GM12878 (cell line): Measurements from ENCODE around the gene SGMS1. TPM values are rescaled to one million over a fixed set of nuclear protein-coding genes. Genes with fewer than 3 reads are reported as not detected.

Experiments
- ATAC-seq: fragments of 200-7000 bp; cut with Tn5 transposase; 3 replicates; pipeline ENCODE4 v1.9.1; 2020; ENCODE audit warnings: mild to moderate bottlenecking, moderate library complexity
- BruUV-seq: library from RNA; stranded (reverse); fragments of 400-500 nt; replicated peaks from 2 replicates; lab custom pipeline; 2021; lab: Mats Ljungman, UMichigan
- CTCF ChIA-PET: fragments of 300-600 bp; sonication (Branson Sonifier 250); formaldehyde crosslinking; extraction: SDS; loops from one replicate; lab custom pipeline; 2021; ENCODE audit warnings: inconsistent platforms; lab: Yijun Ruan, JAX
- POLR2A ChIA-PET: fragments of 350-600 bp; formaldehyde crosslinking; extraction: SDS; loops from one replicate; lab custom pipeline; 2021; ENCODE audit warnings: inconsistent platforms; lab: Charles Lee
- RAD21 ChIA-PET: fragments of 300-600 bp; sonication (Branson Sonifier 250); formaldehyde crosslinking; loops from one replicate; lab custom pipeline; 2023; ENCODE audit warnings: antibody characterized with exemption; ENCODE audit not compliant: unreplicated experiment; lab: Charles Lee
- SMC1A ChIA-PET: fragments of 300-600 bp; sonication (Branson Sonifier 250); formaldehyde crosslinking; loops from one replicate; lab custom pipeline; 2023; ENCODE audit not compliant: unreplicated experiment, uncharacterized antibody; lab: Charles Lee
- DNase-seq: peaks from one replicate; pipeline ENCODE4 v3.0.0-alpha.2; 2011; ENCODE audit warnings: low read depth, low spot score
- FAIRE-seq: peaks from 3 replicates; lab custom pipeline; 2011; peaks lifted over from hg19 to GRCh38; lab: Jason Lieb, UNC
- H2AFZ ChIP-seq: 2 replicates; pipeline ENCODE4 v1.6.0; 2011; ENCODE audit warnings: low read depth, low read length, control low read depth; ENCODE audit not compliant: control insufficient read depth
- H3K27ac ChIP-seq: 2 replicates; pipeline ENCODE4 v1.5.1; 2011; ENCODE audit warnings: control low read depth; ENCODE audit not compliant: control insufficient read depth, insufficient read depth
- H3K27me3 ChIP-seq, 2 experiments: replicated peaks in 1 of 2; 2 replicates each; pipeline versions ENCODE4 v1.6.0 to v1.6.1; 2011; ENCODE audit warnings: low read length in 1 of 2; ENCODE audit not compliant: control insufficient read depth in 2 of 2, insufficient read depth in 2 of 2
- H3K36me3 ChIP-seq, 2 experiments: 2 replicates each; pipeline ENCODE4 v1.5.1; 2011; ENCODE audit warnings: low read length in 1 of 2; ENCODE audit not compliant: control insufficient read depth in 2 of 2, insufficient read depth in 2 of 2
- H3K4me1 ChIP-seq: 2 replicates; pipeline ENCODE4 v1.6.1; 2011; ENCODE audit warnings: mild to moderate bottlenecking, low read length, moderate library complexity, mixed read lengths; ENCODE audit not compliant: control insufficient read depth, insufficient read depth
- H3K4me2 ChIP-seq: 2 replicates; pipeline ENCODE4 v1.6.0; 2011; ENCODE audit warnings: control low read depth; ENCODE audit not compliant: control insufficient read depth, insufficient read depth
- H3K4me3 ChIP-seq: fragments of 200-600 bp; sonication (generic); 2 replicates; pipeline ENCODE4 v1.5.1; 2016
- H3K79me2 ChIP-seq: 2 replicates; pipeline ENCODE4 v1.6.0; 2011; ENCODE audit warnings: low read length; ENCODE audit not compliant: control insufficient read depth, insufficient read depth
- H3K9ac ChIP-seq: 2 replicates; pipeline ENCODE4 v1.8.0; 2011; ENCODE audit warnings: low read length, control low read depth, mixed read lengths; ENCODE audit not compliant: control insufficient read depth, insufficient read depth
- H3K9me3 ChIP-seq: replicated peaks from 3 replicates; pipeline ENCODE4 v1.5.1; 2011; ENCODE audit warnings: mild to moderate bottlenecking, low read length; ENCODE audit not compliant: control insufficient read depth, insufficient read depth
- H4K20me1 ChIP-seq: 2 replicates; pipeline ENCODE4 v1.6.0; 2011; ENCODE audit not compliant: control insufficient read depth, insufficient read depth
- BHLHE40 ChIP-seq, 2 experiments: fragments of 450-650 bp in 1 of 2; IDR thresholded peaks; 2 replicates each; pipeline ENCODE4 v1.6.1; 2011 to 2017; ENCODE audit warnings: low read depth in 2 of 2, borderline replicate concordance in 1 of 2, improper control_type of control experiment in 1 of 2, low read length in 1 of 2, mild to moderate bottlenecking in 1 of 2
- CBFB ChIP-seq: IDR thresholded peaks from 2 replicates; pipeline ENCODE4 v1.6.1; 2016; ENCODE audit warnings: antibody characterized with exemption, low read depth
- CREB1 ChIP-seq: IDR thresholded peaks from 2 replicates; pipeline ENCODE4 v1.6.1; 2012; ENCODE audit warnings: low read depth, mild to moderate bottlenecking, inconsistent platforms
- KDM1A ChIP-seq: fragments of 200-600 bp; sonication (generic); IDR thresholded peaks from 2 replicates; pipeline ENCODE4 v1.6.1; 2016; ENCODE audit warnings: borderline replicate concordance
- MEF2A ChIP-seq: IDR thresholded peaks from 2 replicates; pipeline ENCODE4 v1.6.1; 2011; ENCODE audit warnings: low read depth, mild to moderate bottlenecking, low read length, moderate library complexity; ENCODE audit not compliant: insufficient read depth
- NRF1 ChIP-seq: conservative IDR thresholded peaks from 2 replicates; pipeline ENCODE4 v1.6.1; 2011; ENCODE audit warnings: mild to moderate bottlenecking, low read depth, low read length, improper control_type of control experiment
- PAX5 ChIP-seq: IDR thresholded peaks from 2 replicates; pipeline ENCODE4 v1.6.1; 2011; ENCODE audit warnings: low read depth, low read length, borderline replicate concordance
- PML ChIP-seq: IDR thresholded peaks from 2 replicates; pipeline ENCODE4 v1.6.1; 2012; ENCODE audit warnings: low read length, inconsistent platforms
- POLR2AphosphoS5 ChIP-seq: IDR thresholded peaks from 2 replicates; pipeline ENCODE4 v1.6.1; 2011; ENCODE audit warnings: mild to moderate bottlenecking, low read length, inconsistent platforms
- SMAD5 ChIP-seq: IDR thresholded peaks from 2 replicates; pipeline ENCODE4 v1.6.1; 2016; ENCODE audit warnings: antibody characterized with exemption, low read depth
- ZSCAN29 ChIP-seq: fragments of 450-650 bp; IDR thresholded peaks from 2 replicates; pipeline ENCODE4 v1.6.1; 2017; ENCODE audit warnings: mild to moderate bottlenecking, moderate library complexity
- WGBS: methylation state at CpG from one replicate; pipeline ENCODE4 v1.1.6; 2016; ENCODE audit warnings: low lambda C conversion rate; ENCODE audit not compliant: insufficient replicate concordance, insufficient coverage; ENCODE audit errors: missing lambda C conversion rate; 5-methylcytosine and 5-hydroxymethylcytosine counted together
- in situ Hi-C: fragments of 300-500 bp; cut with MboI; formaldehyde crosslinking; loops from 9 replicates; pipeline ENCODE4 v1.14.3; 2018; ENCODE audit warnings: mixed read lengths
- intact Hi-C: fragments of 100-400 bp; cut with micrococcal nuclease; formaldehyde crosslinking; loops from one replicate; pipeline ENCODE4 v1.14.2; 2022; ENCODE audit not compliant: unreplicated experiment
- polyA plus RNA-seq, 11 experiments: library from polyadenylated mRNA; depleted of rRNA in 4 of 11; unstranded in 6 of 11; stranded (reverse) in 5 of 11; fragments of >200 nt; fragmentation: Nextera tagmentation in 4 of 11; fragmentation: Illumina TruSeq in 1 of 11; extraction: Ambion mirVana in 4 of 11; extraction: Trizol in 1 of 11; gene quantifications; 1 replicate in 1 of 11; 2 replicates in 10 of 11; pipeline versions ENCODE4 v1.2.1 to v1.2.3, GENCODE V29; 2011 to 2016; ENCODE audit warnings: inconsistent platforms in 2 of 11, missing spikeins in 2 of 11, low read depth in 1 of 11
- total RNA-seq, 4 experiments: library from RNA; depleted of rRNA in 3 of 4; stranded (reverse); fragments of >200 nt in 3 of 4; fragmentation: Illumina TruSeq in 1 of 4; extraction: Trizol in 1 of 4; gene quantifications; 2 replicates each; pipeline versions ENCODE4 v1.2.1 to v1.2.3, GENCODE V29; 2013 to 2021
- TF ChIP-seq, protein P1 (sequence below): fragments of 450-650 bp; IDR thresholded peaks from 2 replicates; pipeline ENCODE4 v1.6.1; 2016; ENCODE audit warnings: mild to moderate bottlenecking
- TF ChIP-seq, protein P2 (sequence below): IDR thresholded peaks from 2 replicates; pipeline ENCODE4 v1.6.1; 2012; ENCODE audit warnings: improper control_type of control experiment, low read depth, low read length; ENCODE audit not compliant: insufficient replicate concordance
- TF ChIP-seq, protein P3 (sequence below): fragments of 450-650 bp; IDR thresholded peaks from 2 replicates; pipeline ENCODE4 v1.6.1; 2017; ENCODE audit warnings: mild to moderate bottlenecking

Gene SGMS1
- total and polyA plus RNA-seq, 10 of the 15 experiments (the other 5 are each of a cell fraction or from before 2014, with no cell fraction given), result 1.4 to 14.5 (median 4.9) TPM

DNA sequence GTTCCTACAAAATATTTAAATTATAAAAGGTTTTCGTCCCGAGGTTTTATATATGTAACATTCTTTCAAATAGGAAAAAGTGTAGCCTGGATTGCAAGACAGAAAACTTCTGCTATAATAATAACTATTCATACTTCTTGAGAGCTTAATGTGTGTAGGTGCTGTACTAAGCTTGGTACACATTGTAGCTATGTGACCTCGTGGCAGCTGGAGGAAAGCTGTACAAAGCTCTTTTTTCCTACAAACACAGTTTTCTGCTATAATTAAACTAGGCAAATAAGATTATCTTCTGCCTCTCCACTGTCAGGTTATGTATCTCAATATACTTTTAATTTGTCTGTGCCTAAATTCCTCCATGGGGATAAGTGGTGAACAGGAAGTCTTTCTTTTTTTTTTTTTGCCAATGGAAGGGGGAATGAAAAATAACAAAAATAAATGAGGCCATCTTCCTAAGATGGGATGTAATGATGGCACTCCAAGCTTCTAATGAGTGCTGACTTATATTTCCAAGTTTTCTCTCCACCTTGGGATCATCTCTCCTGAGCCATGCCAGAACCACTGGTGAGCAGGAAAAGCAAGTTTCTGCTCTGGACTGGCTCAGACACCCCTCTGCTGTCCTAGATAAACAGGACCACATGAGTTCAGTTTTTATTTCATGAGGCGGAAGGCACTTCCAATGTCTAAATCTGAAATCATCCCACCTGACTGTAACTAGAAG is 9.9 kb downstream of the SGMS1 start:
- CTCF ChIA-PET, result interaction anchor here (0.6 to 1.2 kb wide), 12 partner anchors 8 to 499 kb away, joined by 3 to 6 read pairs (median 3); no protein-coding TSS in a partner anchor
- FAIRE-seq (no peak), DNase-seq (no peak), ATAC-seq (no peak)
- intact Hi-C loops (no loop called here), in situ Hi-C loops (no loop called here)
- H3K79me2 ChIP-seq, result peaks cover 29% of the 10 kb centered on the region
- H3K9ac ChIP-seq, result no peak overlapping the region
- 79% methylated on average over 4 of the region's 4 CpGs for WGBS
- no peak overlapping the region for H3K4me3 ChIP-seq
- no peaks in the 10 kb centered on the region for H3K36me3 ChIP-seq
- no peak for TF ChIP-seq SMAD5
- TF ChIP-seq, protein P1, sequence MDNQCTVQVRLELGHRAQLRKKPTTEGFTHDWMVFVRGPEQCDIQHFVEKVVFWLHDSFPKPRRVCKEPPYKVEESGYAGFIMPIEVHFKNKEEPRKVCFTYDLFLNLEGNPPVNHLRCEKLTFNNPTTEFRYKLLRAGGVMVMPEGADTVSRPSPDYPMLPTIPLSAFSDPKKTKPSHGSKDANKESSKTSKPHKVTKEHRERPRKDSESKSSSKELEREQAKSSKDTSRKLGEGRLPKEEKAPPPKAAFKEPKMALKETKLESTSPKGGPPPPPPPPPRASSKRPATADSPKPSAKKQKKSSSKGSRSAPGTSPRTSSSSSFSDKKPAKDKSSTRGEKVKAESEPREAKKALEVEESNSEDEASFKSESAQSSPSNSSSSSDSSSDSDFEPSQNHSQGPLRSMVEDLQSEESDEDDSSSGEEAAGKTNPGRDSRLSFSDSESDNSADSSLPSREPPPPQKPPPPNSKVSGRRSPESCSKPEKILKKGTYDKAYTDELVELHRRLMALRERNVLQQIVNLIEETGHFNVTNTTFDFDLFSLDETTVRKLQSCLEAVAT, result no peak
- TF ChIP-seq KDM1A, result no peak
- no peak for TF ChIP-seq BHLHE40 (IDR thresholded peaks at IDR 0.05; ENCODE audit: borderline replicate concordance in 1 of 2, low read depth in 2 of 2, low read length in 1 of 2)
- TF ChIP-seq PML, result no peak
- TF ChIP-seq POLR2AphosphoS5, result no peak
- no peak for TF ChIP-seq NRF1
- no peak for TF ChIP-seq MEF2A
- no peak for TF ChIP-seq CBFB
- no peak for TF ChIP-seq ZSCAN29
- TF ChIP-seq, protein P2, sequence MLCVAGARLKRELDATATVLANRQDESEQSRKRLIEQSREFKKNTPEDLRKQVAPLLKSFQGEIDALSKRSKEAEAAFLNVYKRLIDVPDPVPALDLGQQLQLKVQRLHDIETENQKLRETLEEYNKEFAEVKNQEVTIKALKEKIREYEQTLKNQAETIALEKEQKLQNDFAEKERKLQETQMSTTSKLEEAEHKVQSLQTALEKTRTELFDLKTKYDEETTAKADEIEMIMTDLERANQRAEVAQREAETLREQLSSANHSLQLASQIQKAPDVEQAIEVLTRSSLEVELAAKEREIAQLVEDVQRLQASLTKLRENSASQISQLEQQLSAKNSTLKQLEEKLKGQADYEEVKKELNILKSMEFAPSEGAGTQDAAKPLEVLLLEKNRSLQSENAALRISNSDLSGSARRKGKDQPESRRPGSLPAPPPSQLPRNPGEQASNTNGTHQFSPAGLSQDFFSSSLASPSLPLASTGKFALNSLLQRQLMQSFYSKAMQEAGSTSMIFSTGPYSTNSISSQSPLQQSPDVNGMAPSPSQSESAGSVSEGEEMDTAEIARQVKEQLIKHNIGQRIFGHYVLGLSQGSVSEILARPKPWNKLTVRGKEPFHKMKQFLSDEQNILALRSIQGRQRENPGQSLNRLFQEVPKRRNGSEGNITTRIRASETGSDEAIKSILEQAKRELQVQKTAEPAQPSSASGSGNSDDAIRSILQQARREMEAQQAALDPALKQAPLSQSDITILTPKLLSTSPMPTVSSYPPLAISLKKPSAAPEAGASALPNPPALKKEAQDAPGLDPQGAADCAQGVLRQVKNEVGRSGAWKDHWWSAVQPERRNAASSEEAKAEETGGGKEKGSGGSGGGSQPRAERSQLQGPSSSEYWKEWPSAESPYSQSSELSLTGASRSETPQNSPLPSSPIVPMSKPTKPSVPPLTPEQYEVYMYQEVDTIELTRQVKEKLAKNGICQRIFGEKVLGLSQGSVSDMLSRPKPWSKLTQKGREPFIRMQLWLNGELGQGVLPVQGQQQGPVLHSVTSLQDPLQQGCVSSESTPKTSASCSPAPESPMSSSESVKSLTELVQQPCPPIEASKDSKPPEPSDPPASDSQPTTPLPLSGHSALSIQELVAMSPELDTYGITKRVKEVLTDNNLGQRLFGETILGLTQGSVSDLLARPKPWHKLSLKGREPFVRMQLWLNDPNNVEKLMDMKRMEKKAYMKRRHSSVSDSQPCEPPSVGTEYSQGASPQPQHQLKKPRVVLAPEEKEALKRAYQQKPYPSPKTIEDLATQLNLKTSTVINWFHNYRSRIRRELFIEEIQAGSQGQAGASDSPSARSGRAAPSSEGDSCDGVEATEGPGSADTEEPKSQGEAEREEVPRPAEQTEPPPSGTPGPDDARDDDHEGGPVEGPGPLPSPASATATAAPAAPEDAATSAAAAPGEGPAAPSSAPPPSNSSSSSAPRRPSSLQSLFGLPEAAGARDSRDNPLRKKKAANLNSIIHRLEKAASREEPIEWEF, result no peak
- TF ChIP-seq, protein P3, sequence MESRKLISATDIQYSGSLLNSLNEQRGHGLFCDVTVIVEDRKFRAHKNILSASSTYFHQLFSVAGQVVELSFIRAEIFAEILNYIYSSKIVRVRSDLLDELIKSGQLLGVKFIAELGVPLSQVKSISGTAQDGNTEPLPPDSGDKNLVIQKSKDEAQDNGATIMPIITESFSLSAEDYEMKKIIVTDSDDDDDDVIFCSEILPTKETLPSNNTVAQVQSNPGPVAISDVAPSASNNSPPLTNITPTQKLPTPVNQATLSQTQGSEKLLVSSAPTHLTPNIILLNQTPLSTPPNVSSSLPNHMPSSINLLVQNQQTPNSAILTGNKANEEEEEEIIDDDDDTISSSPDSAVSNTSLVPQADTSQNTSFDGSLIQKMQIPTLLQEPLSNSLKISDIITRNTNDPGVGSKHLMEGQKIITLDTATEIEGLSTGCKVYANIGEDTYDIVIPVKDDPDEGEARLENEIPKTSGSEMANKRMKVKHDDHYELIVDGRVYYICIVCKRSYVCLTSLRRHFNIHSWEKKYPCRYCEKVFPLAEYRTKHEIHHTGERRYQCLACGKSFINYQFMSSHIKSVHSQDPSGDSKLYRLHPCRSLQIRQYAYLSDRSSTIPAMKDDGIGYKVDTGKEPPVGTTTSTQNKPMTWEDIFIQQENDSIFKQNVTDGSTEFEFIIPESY, result no peak
- TF ChIP-seq CREB1, result no peak
- TF ChIP-seq PAX5, result no peak
- H3K27me3 ChIP-seq, result no peaks in the 10 kb centered on the region
- H3K4me1 ChIP-seq, result peaks cover 11% of the 10 kb centered on the region
- H3K9me3 ChIP-seq, result no peaks in the 10 kb centered on the region
- peaks cover 3% of the 10 kb centered on the region; the same call in 1 of the 2 replicates for H4K20me1 ChIP-seq
- POLR2A ChIA-PET, result interaction anchor here (0.5 to 1.8 kb wide), 4 partner anchors 11 to 210 kb away, joined by 3 to 8 read pairs (median 4); no protein-coding TSS in a partner anchor
- no peak overlapping the region for H3K4me2 ChIP-seq
- H2AFZ ChIP-seq, result no peak overlapping the region
- H3K27ac ChIP-seq, result no peak overlapping the region
- no TSS peak for BruUV-seq
- SMC1A ChIA-PET, result interaction anchor here (0.6 to 2.5 kb wide), 12 partner anchors 8 to 282 kb away, joined by 3 to 15 read pairs (median 4); no protein-coding TSS in a partner anchor
- RAD21 ChIA-PET, result interaction anchor here (0.6 to 2.2 kb wide), 5 partner anchors 8 to 232 kb away, joined by 3 to 9 read pairs (median 3); no protein-coding TSS in a partner anchor
